Measurements from ENCODE around the gene ZNF225. TPM values are rescaled to one million over a fixed set of nuclear protein-coding genes. Genes with fewer than 3 reads are reported as not detected.

Gene ZNF225
- total RNA-seq, 1 experiment from 2014 or later = 3.5 TPM

GRCh38 chr19:44107751-44108150 lies 5.4 kb upstream of the ZNF225 start:
- Histone ChIP-seq H3K27ac (ENCODE audit: low read length) (no peak overlapping the region), H3K9me3 (ENCODE audit: control insufficient read depth, insufficient read depth, low read depth, low read length) (peaks cover 39% of the 10 kb centered on the region; the same call in 1 of the 2 replicates), H3K4me1 (ENCODE audit: control insufficient read depth, insufficient read depth, low read length) (no peaks in the 10 kb centered on the region), H3K36me3 (ENCODE audit: control insufficient read depth, insufficient read depth, low read length) (no peaks in the 10 kb centered on the region; the same call in 1 of the 2 replicates), H3K27me3 (ENCODE audit: control insufficient read depth, insufficient read depth, low read length) (no peaks in the 10 kb centered on the region), H3K4me3 (ENCODE audit: low read depth in 2 of 2, low read length in 2 of 2) (no peak overlapping the region)
- DNase-seq (ENCODE audit: low read depth, low spot score) (no peak), ATAC-seq (no peak)
- no TSS peak for BruUV-seq (replicated peaks)
- CTCF ChIA-PET = no interaction called here
- TF ChIP-seq POLR2AphosphoS5 (IDR thresholded peaks at IDR 0.05; ENCODE audit: low read depth, low read length) (no peak), SIN3A (IDR thresholded peaks at IDR 0.05; ENCODE audit: borderline replicate concordance, insufficient read depth, low read depth, low read length) (no peak), CTCF (IDR thresholded peaks at IDR 0.05) (no peak), TCF7L2 (IDR thresholded peaks at IDR 0.05; ENCODE audit: low read depth, low read length) (no peak), REST (IDR thresholded peaks at IDR 0.05; ENCODE audit: insufficient read depth in 1 of 2, low read depth in 2 of 2, low read length in 1 of 2) (no peak)
- POLR2A ChIA-PET = no interaction called here
- in situ Hi-C loops (cut with HindIII; ENCODE audit: low pct_unique_long_range_greater_than_20kb, low sequenced_read_pairs) (no loop called here), intact Hi-C loops (cut with micrococcal nuclease; ENCODE audit: unreplicated experiment) (no loop called here)

GRCh38 chr19:44109458-44109857 lies 3.7 kb upstream of the ZNF225 start:
- H3K4me1 ChIP-seq (ENCODE audit: control insufficient read depth, insufficient read depth, low read length) = no peaks in the 10 kb centered on the region
- H3K9me3 ChIP-seq (ENCODE audit: control insufficient read depth, insufficient read depth, low read depth, low read length) = peaks cover 35% of the 10 kb centered on the region; the same call in 1 of the 2 replicates
- in situ Hi-C loops (cut with HindIII; ENCODE audit: low pct_unique_long_range_greater_than_20kb, low sequenced_read_pairs) (no loop called here), intact Hi-C loops (cut with micrococcal nuclease; ENCODE audit: unreplicated experiment) (no loop called here)
- TF ChIP-seq TCF7L2 (IDR thresholded peaks at IDR 0.05; ENCODE audit: low read depth, low read length) (no peak), POLR2AphosphoS5 (IDR thresholded peaks at IDR 0.05; ENCODE audit: low read depth, low read length) (no peak), SIN3A (IDR thresholded peaks at IDR 0.05; ENCODE audit: borderline replicate concordance, insufficient read depth, low read depth, low read length) (no peak), REST (IDR thresholded peaks at IDR 0.05; ENCODE audit: insufficient read depth in 1 of 2, low read depth in 2 of 2, low read length in 1 of 2) (no peak)
- no peak for DNase-seq (ENCODE audit: low read depth, low spot score)
- no peak for ATAC-seq
- ChIA-PET POLR2A (no interaction called here), CTCF (no interaction called here)
- BruUV-seq (replicated peaks) = no TSS peak
- H3K27ac ChIP-seq (ENCODE audit: low read length) = no peak overlapping the region
- H3K36me3 ChIP-seq (ENCODE audit: control insufficient read depth, insufficient read depth, low read length) = no peaks in the 10 kb centered on the region; the same call in none of the 2 replicates
- H3K4me3 ChIP-seq (ENCODE audit: low read depth in 2 of 2, low read length in 2 of 2) = no peak overlapping the region
- H3K27me3 ChIP-seq (ENCODE audit: control insufficient read depth, insufficient read depth, low read length) = no peaks in the 10 kb centered on the region

All from Panc1 (cell line).